Endothelial cell of umbilical vein (primary cell): Measurements from ENCODE around the gene LIPF. TPM values are rescaled to one million over a fixed set of nuclear protein-coding genes. Genes with fewer than 3 reads are reported as not detected.

Experiments used
- BruUV-seq: library from RNA; stranded (reverse); fragments of 400-500 nt; replicated peaks from 2 replicates; lab custom pipeline; 2021; lab: Mats Ljungman, UMichigan
- CTCF ChIA-PET: fragments of 300-600, 350-600 bp; sonication (Branson Sonifier 250); formaldehyde crosslinking; loops from one replicate; lab custom pipeline; 2021; ENCODE audit warnings: antibody characterized with exemption, inconsistent platforms; lab: Charles Lee
- POLR2A ChIA-PET: fragments of 300-600, 350-600 bp; sonication (Branson Sonifier 250); formaldehyde crosslinking; loops from one replicate; lab custom pipeline; 2021; ENCODE audit warnings: antibody characterized with exemption, inconsistent platforms; lab: Charles Lee
- DNase-seq: peaks from one replicate; pipeline ENCODE4 v3.0.0-alpha.2; 2011; ENCODE audit warnings: low read depth, low spot score
- FAIRE-seq: peaks from 2 replicates; lab custom pipeline; 2011; peaks lifted over from hg19 to GRCh38; lab: Jason Lieb, UNC
- H2AFZ ChIP-seq: 2 replicates; pipeline ENCODE4 v1.6.0; 2012; ENCODE audit warnings: low read depth, low read length, control low read depth, inconsistent platforms
- H3K27ac ChIP-seq: 2 replicates; pipeline ENCODE4 v1.5.1; 2011; ENCODE audit warnings: low read depth, mild to moderate bottlenecking, control low read depth, low read length, moderate library complexity; ENCODE audit not compliant: insufficient read depth
- H3K27me3 ChIP-seq, 2 experiments: 2 replicates each; pipeline versions ENCODE4 v1.6.0 to v1.6.1; 2011; ENCODE audit warnings: low read length in 2 of 2, mixed read lengths in 1 of 2; ENCODE audit not compliant: control insufficient read depth in 2 of 2, insufficient read depth in 2 of 2
- H3K36me3 ChIP-seq, 2 experiments: 2 replicates in 1 of 2; 3 replicates in 1 of 2; pipeline ENCODE4 v1.5.1; 2011; ENCODE audit warnings: low read length in 2 of 2, mild to moderate bottlenecking in 1 of 2, moderate library complexity in 1 of 2; ENCODE audit not compliant: control insufficient read depth in 2 of 2, insufficient read depth in 2 of 2; ENCODE audit errors: extremely low read depth in 1 of 2
- H3K4me1 ChIP-seq: 3 replicates; pipeline ENCODE4 v1.5.1; 2011; ENCODE audit warnings: mild to moderate bottlenecking, low read length; ENCODE audit not compliant: control insufficient read depth, insufficient read depth; ENCODE audit errors: extremely low read depth
- H3K4me2 ChIP-seq: 2 replicates; pipeline ENCODE4 v1.6.1; 2011; ENCODE audit warnings: low read length, control low read depth, mixed read lengths; ENCODE audit not compliant: insufficient read depth
- H3K4me3 ChIP-seq, 3 experiments: fragments of 200-600 bp in 1 of 3; sonication (generic), shearing (Covaris generic) in 1 of 3; replicated peaks in 1 of 3; 2 replicates each; pipeline ENCODE4 v1.5.1; 2011 to 2016; ENCODE audit warnings: control low read depth in 3 of 3, low read length in 3 of 3, mild to moderate bottlenecking in 2 of 3, inconsistent platforms in 1 of 3, low read depth in 1 of 3, moderate library complexity in 1 of 3; ENCODE audit not compliant: insufficient read depth in 1 of 3
- H3K79me2 ChIP-seq: 2 replicates; pipeline ENCODE4 v1.6.0; 2012; ENCODE audit warnings: low read length, inconsistent platforms; ENCODE audit not compliant: control insufficient read depth, insufficient read depth
- H3K9ac ChIP-seq: replicated peaks from 2 replicates; pipeline ENCODE3; 2011; ENCODE audit warnings: low read length, control low read depth; ENCODE audit not compliant: insufficient read depth; ENCODE audit errors: extremely low read depth
- H3K9me1 ChIP-seq: replicated peaks from 3 replicates; pipeline ENCODE4 v1.6.0; 2011; ENCODE audit warnings: mild to moderate bottlenecking, low read length; ENCODE audit not compliant: control insufficient read depth, insufficient read depth; ENCODE audit errors: extremely low read depth
- H3K9me3 ChIP-seq: replicated peaks from 2 replicates; pipeline ENCODE4 v1.5.1; 2012; ENCODE audit warnings: low read length, inconsistent platforms; ENCODE audit not compliant: control insufficient read depth, insufficient read depth
- H4K20me1 ChIP-seq: replicated peaks from 2 replicates; pipeline ENCODE3; 2011; ENCODE audit warnings: mild to moderate bottlenecking, low read length; ENCODE audit not compliant: control insufficient read depth, insufficient read depth; ENCODE audit errors: extremely low read depth
- EZH2 ChIP-seq: IDR thresholded peaks from 2 replicates; pipeline ENCODE4 v1.6.1; 2012; ENCODE audit warnings: borderline replicate concordance, low read depth, mild to moderate bottlenecking, moderate library complexity, low read length, inconsistent platforms; ENCODE audit not compliant: severe bottlenecking
- FOS ChIP-seq: IDR thresholded peaks from 2 replicates; pipeline ENCODE4 v1.6.1; 2011; ENCODE audit warnings: mild to moderate bottlenecking, low read length, moderate library complexity, borderline replicate concordance; ENCODE audit not compliant: insufficient read depth
- GATA2 ChIP-seq: IDR thresholded peaks from 2 replicates; pipeline ENCODE4 v1.7.0; 2011; ENCODE audit warnings: low read depth, mild to moderate bottlenecking, moderate library complexity, mixed read lengths, low read length; ENCODE audit not compliant: insufficient read length, insufficient read depth
- JUN ChIP-seq: IDR thresholded peaks from 2 replicates; pipeline ENCODE4 v1.6.1; 2011; ENCODE audit warnings: borderline replicate concordance, low read depth; ENCODE audit not compliant: insufficient read length, insufficient read depth
- MYC ChIP-seq: IDR thresholded peaks from one replicate; pipeline ENCODE4 v1.6.1; 2011; ENCODE audit warnings: mild to moderate bottlenecking, low read depth, low read length
- POLR2A ChIP-seq: IDR thresholded peaks from 2 replicates; pipeline ENCODE4 v1.6.1; 2012; ENCODE audit warnings: low read depth, mild to moderate bottlenecking, control low read depth, low read length
- POLR2AphosphoS5 ChIP-seq: IDR thresholded peaks from 2 replicates; pipeline ENCODE4 v1.6.1; 2012; ENCODE audit warnings: low read depth, mild to moderate bottlenecking, control low read depth, low read length, moderate library complexity; ENCODE audit not compliant: insufficient read depth
- dilution Hi-C: fragments of 300-500 bp; cut with MboI; formaldehyde crosslinking; loops from one replicate; pipeline ENCODE4 v1.15.0; 2019; ENCODE audit warnings: low sequenced_read_pairs; ENCODE audit not compliant: extremely low pct_ligation_motif_present
- intact Hi-C: fragments of 100-400 bp; cut with micrococcal nuclease; formaldehyde crosslinking; loops from one replicate; pipeline ENCODE4 v1.10.0; 2022
- polyA plus RNA-seq, 4 experiments: library from polyadenylated mRNA; depleted of rRNA in 3 of 4; stranded (reverse) in 3 of 4; unstranded in 1 of 4; fragments of >200 nt; gene quantifications; 2 replicates each; pipeline versions ENCODE4 v1.2.1 to v1.2.3, GENCODE V29; 2011 to 2012; ENCODE audit warnings: missing spikeins in 1 of 4
- total RNA-seq: library from RNA; stranded (reverse); gene quantifications from 2 replicates; pipeline ENCODE4 v1.2.3, GENCODE V29; 2021

The LIPF gene
- total and polyA plus RNA-seq, 2 donors (not counting 3 experiments of a cell fraction or from before 2014, with no cell fraction given), result not detected

- Histone ChIP-seq H3K36me3 (no peaks in the 10 kb centered on the region), H3K4me3 (no peak overlapping the region), H4K20me1 (no peaks in the 10 kb centered on the region), H2AFZ (no peak overlapping the region), H3K79me2 (no peaks in the 10 kb centered on the region), H3K9me1 (no peaks in the 10 kb centered on the region), H3K27me3 (no peaks in the 10 kb centered on the region), H3K27ac (no peak overlapping the region), H3K4me1 (no peaks in the 10 kb centered on the region), H3K9me3 (no peaks in the 10 kb centered on the region), H3K9ac (no peak overlapping the region), H3K4me2 (no peak overlapping the region)
- intact Hi-C loops (no loop called here), dilution Hi-C loops (no loop called here)
- FAIRE-seq (no peak), DNase-seq (no peak)
- ChIA-PET POLR2A (no interaction called here), CTCF (interaction anchor here (0.7 to 2.1 kb wide), 2 partner anchors 33 to 51 kb away, joined by 3 to 5 read pairs; partner anchors contain the start of gene RNLS)
- no TSS peak for BruUV-seq
- TF ChIP-seq POLR2AphosphoS5, result no peak
- no peak for TF ChIP-seq MYC
- no peak for TF ChIP-seq GATA2
Measured at GRCh38 chr10:88616250-88616977, 47.8 kb upstream of the LIPF start.

DNA sequence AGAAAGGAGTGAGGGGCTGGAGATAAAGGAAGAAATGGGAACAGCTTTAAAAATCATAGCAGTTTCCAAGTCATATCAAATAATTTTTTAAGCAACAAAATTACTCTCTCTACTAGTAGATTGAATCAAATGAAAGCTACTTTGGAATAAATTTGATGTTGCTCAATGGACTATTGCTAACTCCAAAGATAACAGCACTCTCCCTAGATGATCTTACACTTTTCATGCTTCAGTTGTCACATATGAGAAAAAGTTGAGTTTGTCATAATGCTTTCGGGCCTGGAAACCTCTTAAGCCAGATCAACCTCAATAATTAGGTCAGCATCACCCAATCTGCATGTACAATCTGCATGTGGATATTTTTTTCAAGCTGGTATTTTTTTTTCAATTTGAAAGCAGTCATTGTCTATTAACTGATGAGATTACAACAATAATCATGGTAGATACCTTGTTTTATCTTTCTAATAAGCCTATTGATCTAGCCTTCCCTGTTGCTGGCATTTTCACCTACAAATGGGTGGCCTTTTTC is 46.4 kb upstream of the LIPF start:
- POLR2A ChIA-PET, result no interaction called here

More for the DNA sequence above, 46.4 kb upstream of the LIPF start:
- no peaks in the 10 kb centered on the region for H3K79me2 ChIP-seq
- no peak overlapping the region for H3K4me2 ChIP-seq
- no peaks in the 10 kb centered on the region for H3K4me1 ChIP-seq
- CTCF ChIA-PET, result interaction anchor here (0.6 to 2.1 kb wide), 5 partner anchors 29 to 231 kb away, joined by 4 to 8 read pairs (median 5); partner anchors contain the start of gene RNLS
- FAIRE-seq (no peak), DNase-seq (no peak)
- H3K9me3 ChIP-seq, result no peaks in the 10 kb centered on the region
- no peaks in the 10 kb centered on the region for H3K36me3 ChIP-seq
- no TSS peak for BruUV-seq
- H3K27me3 ChIP-seq, result no peaks in the 10 kb centered on the region
- no peak overlapping the region for H2AFZ ChIP-seq
- intact Hi-C loops (no loop called here), dilution Hi-C loops (no loop called here)
- no peak overlapping the region for H3K4me3 ChIP-seq
- H3K27ac ChIP-seq, result no peak overlapping the region
- H4K20me1 ChIP-seq, result no peaks in the 10 kb centered on the region
- no peaks in the 10 kb centered on the region for H3K9me1 ChIP-seq
- no peak for TF ChIP-seq JUN
- no peak for TF ChIP-seq POLR2AphosphoS5
- TF ChIP-seq EZH2, result no peak
- no peak for TF ChIP-seq FOS
- no peak for TF ChIP-seq POLR2A
- no peak overlapping the region for H3K9ac ChIP-seq
